ENCODE results near the gene OPN1MW3.

DNA sequence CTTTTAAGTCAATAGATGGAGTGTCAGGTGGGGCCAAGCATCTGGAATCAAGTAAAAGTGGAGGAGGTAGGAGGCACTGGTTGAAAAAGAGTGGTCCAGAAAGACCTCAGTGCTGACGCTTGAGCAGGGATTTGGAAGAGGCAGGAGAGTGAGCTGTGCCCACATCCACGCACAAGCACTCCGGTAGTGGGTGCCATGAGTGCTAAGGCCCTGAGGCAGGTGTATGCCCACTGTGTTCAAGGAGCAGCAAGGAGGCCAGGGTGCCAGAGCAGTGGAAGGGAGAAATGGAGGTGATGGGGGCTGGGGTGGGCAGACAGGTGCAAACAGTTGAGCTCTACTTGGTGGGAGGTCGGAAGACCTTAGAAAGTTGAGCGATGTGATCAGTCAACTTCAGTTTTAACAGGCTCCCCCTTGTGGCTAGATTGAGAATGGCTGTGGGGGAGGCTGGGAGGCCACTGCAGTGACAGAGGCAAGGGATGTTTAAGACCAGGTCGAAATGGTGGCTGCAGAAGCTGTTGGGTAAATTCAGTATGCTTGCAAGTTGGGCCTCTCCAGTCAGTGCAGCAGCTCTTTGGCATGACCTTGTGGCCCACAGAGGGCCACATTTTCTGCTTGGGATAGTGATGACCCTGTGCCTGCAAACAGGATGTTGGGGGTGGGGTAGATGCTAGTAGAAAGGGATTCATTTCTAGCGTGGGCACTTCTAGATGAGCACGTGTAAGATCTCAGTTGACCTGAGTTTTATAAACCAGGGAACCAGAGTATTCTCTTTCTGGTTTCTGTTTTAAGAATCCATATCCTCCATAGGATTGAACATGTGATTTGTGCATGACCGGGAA is 50.9 kb downstream of the OPN1MW3 start:
- TF ChIP-seq, protein P1, sequence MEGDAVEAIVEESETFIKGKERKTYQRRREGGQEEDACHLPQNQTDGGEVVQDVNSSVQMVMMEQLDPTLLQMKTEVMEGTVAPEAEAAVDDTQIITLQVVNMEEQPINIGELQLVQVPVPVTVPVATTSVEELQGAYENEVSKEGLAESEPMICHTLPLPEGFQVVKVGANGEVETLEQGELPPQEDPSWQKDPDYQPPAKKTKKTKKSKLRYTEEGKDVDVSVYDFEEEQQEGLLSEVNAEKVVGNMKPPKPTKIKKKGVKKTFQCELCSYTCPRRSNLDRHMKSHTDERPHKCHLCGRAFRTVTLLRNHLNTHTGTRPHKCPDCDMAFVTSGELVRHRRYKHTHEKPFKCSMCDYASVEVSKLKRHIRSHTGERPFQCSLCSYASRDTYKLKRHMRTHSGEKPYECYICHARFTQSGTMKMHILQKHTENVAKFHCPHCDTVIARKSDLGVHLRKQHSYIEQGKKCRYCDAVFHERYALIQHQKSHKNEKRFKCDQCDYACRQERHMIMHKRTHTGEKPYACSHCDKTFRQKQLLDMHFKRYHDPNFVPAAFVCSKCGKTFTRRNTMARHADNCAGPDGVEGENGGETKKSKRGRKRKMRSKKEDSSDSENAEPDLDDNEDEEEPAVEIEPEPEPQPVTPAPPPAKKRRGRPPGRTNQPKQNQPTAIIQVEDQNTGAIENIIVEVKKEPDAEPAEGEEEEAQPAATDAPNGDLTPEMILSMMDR (IDR thresholded peaks at IDR 0.05; ENCODE audit: low read length), result peak; percentile 68
- no peak for TF ChIP-seq EZH2 (optimal IDR thresholded peaks at IDR 0.05; ENCODE audit: low read depth, low read length)

All from MM.1S (cell line).